OCI-LY7 (cell line): ENCODE data around the gene RNF224. TPM values are rescaled to one million over a fixed set of nuclear protein-coding genes. Genes with fewer than 3 reads are reported as not detected.

Experiments used
- BruUV-seq: library from RNA; stranded (reverse); fragments of 400-500 nt; replicated peaks from 2 replicates; lab custom pipeline; 2021; lab: Mats Ljungman, UMichigan
- CTCF ChIA-PET: fragments of 300-600 bp; sonication (Branson Sonifier 250); formaldehyde crosslinking; loops from one replicate; lab custom pipeline; 2022; ENCODE audit warnings: antibody characterized with exemption; ENCODE audit not compliant: unreplicated experiment; lab: Charles Lee
- POLR2A ChIA-PET: fragments of 300-600 bp; sonication (Branson Sonifier 250); formaldehyde crosslinking; loops from one replicate; lab custom pipeline; 2022; ENCODE audit warnings: antibody characterized with exemption; lab: Charles Lee
- DNase-seq: peaks from one replicate; pipeline ENCODE4 v3.0.0-alpha.2; 2015; ENCODE audit warnings: low spot score
- H2AFZ ChIP-seq: fragments of 200-600 bp; sonication (generic), shearing (Covaris generic); 2 replicates; pipeline ENCODE4 v1.6.1; 2014; ENCODE audit warnings: mild to moderate bottlenecking, antibody characterized with exemption, low read length, moderate library complexity
- H3K27ac ChIP-seq: fragments of 200-600 bp; sonication (generic); 2 replicates; pipeline ENCODE4 v1.5.1; 2014; ENCODE audit warnings: mixed run types, low read depth, mild to moderate bottlenecking, moderate library complexity, low read length, inconsistent platforms; ENCODE audit not compliant: poor library complexity, severe bottlenecking
- H3K36me3 ChIP-seq: fragments of 200-600 bp; sonication (generic); 2 replicates; pipeline ENCODE4 v1.6.1; 2014; ENCODE audit warnings: mild to moderate bottlenecking, antibody characterized with exemption, low read length, moderate library complexity, mixed read lengths; ENCODE audit not compliant: insufficient read depth
- H3K4me1 ChIP-seq: fragments of 200-600 bp; sonication (generic); 2 replicates; pipeline ENCODE4 v1.5.1; 2014; ENCODE audit warnings: mild to moderate bottlenecking, low read length; ENCODE audit not compliant: insufficient read depth, poor library complexity, severe bottlenecking
- H3K4me2 ChIP-seq: fragments of 200-600 bp; sonication (generic); 2 replicates; pipeline ENCODE4 v1.6.1; 2014; ENCODE audit warnings: mild to moderate bottlenecking, low read length
- H3K4me3 ChIP-seq: fragments of 200-600 bp; sonication (generic); 2 replicates; pipeline ENCODE4 v1.5.1; 2014; ENCODE audit warnings: mild to moderate bottlenecking, low read depth, low read length; ENCODE audit not compliant: poor library complexity, severe bottlenecking
- H3K79me2 ChIP-seq: fragments of 200-600 bp; sonication (generic); 2 replicates; pipeline ENCODE4 v1.6.1; 2016; ENCODE audit warnings: low read depth, mild to moderate bottlenecking, low read length, moderate library complexity, mixed read lengths; ENCODE audit not compliant: insufficient read depth
- H3K9me2 ChIP-seq: fragments of 200-600 bp; sonication (generic); 2 replicates; pipeline ENCODE4 v1.6.1; 2016; ENCODE audit warnings: mild to moderate bottlenecking, low read length, mixed read lengths; ENCODE audit not compliant: insufficient read depth
- H3K9me3 ChIP-seq: fragments of 200-600 bp; sonication (generic); 2 replicates; pipeline ENCODE4 v1.6.1; 2014; ENCODE audit warnings: mild to moderate bottlenecking, mixed run types, low read length, mixed read lengths
- H4K20me1 ChIP-seq: fragments of 200-600 bp; sonication (generic); 2 replicates; pipeline ENCODE4 v1.6.1; 2014; ENCODE audit warnings: mild to moderate bottlenecking, antibody characterized with exemption, low read length, moderate library complexity, mixed read lengths; ENCODE audit not compliant: insufficient read depth
- EZH2phosphoT487 ChIP-seq: fragments of 200-600 bp; sonication (generic); IDR thresholded peaks from 2 replicates; pipeline ENCODE4 v1.6.1; 2018; ENCODE audit warnings: low read depth, borderline replicate concordance, mild to moderate bottlenecking, mixed run types, antibody characterized with exemption, low read length, moderate library complexity, mixed read lengths
- intact Hi-C: fragments of 100-400 bp; cut with micrococcal nuclease; formaldehyde crosslinking; loops from one replicate; pipeline ENCODE4 v1.10.0; 2022; ENCODE audit not compliant: unreplicated experiment
- total RNA-seq, 2 experiments: library from RNA; depleted of rRNA in 1 of 2; stranded (reverse); fragments of >200 nt in 1 of 2; shearing (Covaris generic) in 1 of 2; gene quantifications; 2 replicates each; pipeline ENCODE4 v1.2.3, GENCODE V29; 2014 to 2022
- TF ChIP-seq, protein P1 (sequence below): fragments of 200-600 bp; sonication (generic); conservative IDR thresholded peaks from 2 replicates; pipeline ENCODE4 v1.5.1; 2014; ENCODE audit warnings: mild to moderate bottlenecking, antibody characterized with exemption, low read length, moderate library complexity, mixed read lengths

RNF224 gene
- total RNA-seq, 2 experiments from 2014 or later: 0.13 to 0.30 TPM

DNA sequence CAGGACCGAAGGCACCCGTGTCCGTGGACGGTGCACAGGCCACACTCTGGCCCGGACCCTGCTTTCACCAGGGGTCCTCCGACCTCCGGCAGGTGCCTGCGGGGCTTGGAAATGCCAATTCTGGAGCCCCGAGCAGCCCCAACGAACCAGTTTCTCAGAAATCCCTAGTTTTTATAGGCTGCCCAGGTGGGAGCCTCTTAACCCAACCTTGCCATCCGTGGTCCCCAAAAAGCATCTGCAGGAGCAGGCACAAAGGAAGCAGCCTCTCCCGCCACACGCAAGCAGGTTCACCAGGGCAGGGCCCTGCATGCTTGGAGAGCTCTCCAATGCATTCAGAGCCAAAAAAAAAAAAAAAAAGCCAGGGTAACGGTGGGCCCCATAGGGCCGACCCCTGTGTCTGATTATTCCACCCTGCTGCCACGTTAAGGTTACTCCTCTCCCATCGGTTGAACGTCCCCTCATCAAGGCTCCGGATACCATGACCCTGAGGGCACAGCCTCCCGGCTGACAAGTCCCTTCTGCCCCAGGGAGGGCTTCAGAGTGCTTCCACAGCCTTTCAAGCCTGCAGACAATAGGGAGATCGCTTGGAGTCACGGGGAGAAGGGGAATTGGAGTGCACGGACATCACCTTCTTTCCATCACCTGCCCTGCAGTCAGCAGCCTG, 26.0 kb upstream of the RNF224 start:
- Histone ChIP-seq H2AFZ (no peak overlapping the region), H3K27ac (peak overlapping the region; percentile 49), H3K4me3 (peak overlapping the region; percentile 76), H4K20me1 (peaks cover 13% of the 10 kb centered on the region; the same call in 1 of the 2 replicates), H3K4me1 (peaks cover 35% of the 10 kb centered on the region), H3K9me2 (no peaks in the 10 kb centered on the region), H3K36me3 (peaks cover 4% of the 10 kb centered on the region; the same call in 1 of the 2 replicates), H3K4me2 (peak overlapping the region; percentile 97), H3K79me2 (peaks cover 49% of the 10 kb centered on the region), H3K9me3 (no peaks in the 10 kb centered on the region)
- intact Hi-C loops: loop anchor here (2.0 kb wide), 3 partner anchors 21 to 75 kb away; partner anchors contain the start of gene RNF208
- POLR2A ChIA-PET: interaction anchor here (0.6 to 2.5 kb wide), 7 partner anchors 12 to 401 kb away, joined by 3 to 16 read pairs (median 4); partner anchors contain the start of genes ANAPC2, MAN1B1, SSNA1 and TUBB4B
- no peak for DNase-seq
- CTCF ChIA-PET: interaction anchor here (0.6 kb wide), 1 partner anchor 13 kb away, joined by 3 read pairs; the partner anchor contains the start of gene ANAPC2
- BruUV-seq: no TSS peak
- no peak for TF ChIP-seq EZH2phosphoT487
- TF ChIP-seq, protein P1, sequence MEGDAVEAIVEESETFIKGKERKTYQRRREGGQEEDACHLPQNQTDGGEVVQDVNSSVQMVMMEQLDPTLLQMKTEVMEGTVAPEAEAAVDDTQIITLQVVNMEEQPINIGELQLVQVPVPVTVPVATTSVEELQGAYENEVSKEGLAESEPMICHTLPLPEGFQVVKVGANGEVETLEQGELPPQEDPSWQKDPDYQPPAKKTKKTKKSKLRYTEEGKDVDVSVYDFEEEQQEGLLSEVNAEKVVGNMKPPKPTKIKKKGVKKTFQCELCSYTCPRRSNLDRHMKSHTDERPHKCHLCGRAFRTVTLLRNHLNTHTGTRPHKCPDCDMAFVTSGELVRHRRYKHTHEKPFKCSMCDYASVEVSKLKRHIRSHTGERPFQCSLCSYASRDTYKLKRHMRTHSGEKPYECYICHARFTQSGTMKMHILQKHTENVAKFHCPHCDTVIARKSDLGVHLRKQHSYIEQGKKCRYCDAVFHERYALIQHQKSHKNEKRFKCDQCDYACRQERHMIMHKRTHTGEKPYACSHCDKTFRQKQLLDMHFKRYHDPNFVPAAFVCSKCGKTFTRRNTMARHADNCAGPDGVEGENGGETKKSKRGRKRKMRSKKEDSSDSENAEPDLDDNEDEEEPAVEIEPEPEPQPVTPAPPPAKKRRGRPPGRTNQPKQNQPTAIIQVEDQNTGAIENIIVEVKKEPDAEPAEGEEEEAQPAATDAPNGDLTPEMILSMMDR: no peak

DNA sequence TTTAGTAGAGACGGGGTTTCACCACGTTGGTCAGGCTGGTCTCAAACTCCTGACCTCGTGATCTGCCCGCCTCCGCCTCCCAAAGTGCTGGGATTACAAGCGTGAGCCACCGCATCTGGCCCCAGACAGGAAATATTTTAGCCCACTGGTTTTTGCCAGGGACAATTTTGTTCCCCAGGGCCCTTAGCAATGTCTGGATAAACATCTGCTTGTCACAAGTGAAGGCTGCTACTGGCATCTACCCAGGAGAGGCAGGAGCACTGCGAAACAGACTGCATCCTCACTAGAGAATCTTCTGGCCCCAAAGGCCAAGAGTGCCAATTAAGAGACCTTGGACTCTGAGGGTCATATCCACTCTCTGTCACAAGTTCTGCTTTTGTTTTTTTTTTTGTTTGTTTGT, 24.3 kb upstream of the RNF224 start:
- Histone ChIP-seq H3K9me2 (no peaks in the 10 kb centered on the region), H3K4me3 (peak overlapping the region; percentile 76), H3K4me2 (peak overlapping the region; percentile 97), H3K36me3 (peaks cover 12% of the 10 kb centered on the region; the same call in 1 of the 2 replicates), H3K9me3 (no peaks in the 10 kb centered on the region), H3K4me1 (peaks cover 44% of the 10 kb centered on the region), H4K20me1 (peaks cover 14% of the 10 kb centered on the region; the same call in 1 of the 2 replicates), H3K27ac (peak overlapping the region; percentile 17), H3K79me2 (peaks cover 62% of the 10 kb centered on the region), H2AFZ (no peak overlapping the region)
- intact Hi-C loops: loop anchor here (1.0 kb wide), 1 partner anchor 85 kb away; no protein-coding TSS in a partner anchor
- BruUV-seq: no TSS peak
- POLR2A ChIA-PET: interaction anchor here (0.5 to 1.1 kb wide), 3 partner anchors 16 to 663 kb away, joined by 3 to 6 read pairs (median 5); no protein-coding TSS in a partner anchor
- no peak for DNase-seq
- CTCF ChIA-PET: no interaction called here
- TF ChIP-seq EZH2phosphoT487: no peak
- TF ChIP-seq, protein P1: no peak
